ENCODE measurements around the gene PHLDB3. TPM values are rescaled to one million over a fixed set of nuclear protein-coding genes. Genes with fewer than 3 reads are reported as not detected.

PHLDB3 gene
- polyA plus RNA-seq, 2 of the 4 experiments (the other 2 are of a cell fraction), result 5.5 to 12.0 TPM

- FAIRE-seq, result no peak
- WGBS (ENCODE audit: missing lambda C conversion rate), result 92% methylated on average over 23 of the region's 23 CpGs
- Histone ChIP-seq H3K4me1 (peaks cover 9% of the 10 kb centered on the region; the same call in 2 of the 3 replicates), H3K9me3 (no peaks in the 10 kb centered on the region), H3K4me3 (no peak overlapping the region), H3K4me2 (peak overlapping the region; percentile 84; the same call in 2 of the 3 replicates), H3K27ac (no peak overlapping the region)
- ChIA-PET POLR2A (interaction anchor here (0.6 kb wide), 3 partner anchors 28 to 92 kb away, joined by 3 to 5 read pairs (median 5); no protein-coding TSS in a partner anchor), CTCF (interaction anchor here (0.6 to 2.5 kb wide), 5 partner anchors 9 to 196 kb away, joined by 3 to 13 read pairs (median 5); no protein-coding TSS in a partner anchor)
- no peak for ATAC-seq
- no peak for DNase-seq (ENCODE audit: low read depth in 1 of 2, low spot score in 1 of 2)
- TF ChIP-seq CTCF (IDR thresholded peaks at IDR 0.05) (no peak), ZC3H11A (IDR thresholded peaks at IDR 0.05) (no peak), HDAC2 (IDR thresholded peaks at IDR 0.05) (no peak), USF2 (IDR thresholded peaks at IDR 0.05) (no peak), JUN (IDR thresholded peaks at IDR 0.05) (no peak), ATOH8 (CRISPR knock-in tag; IDR thresholded peaks at IDR 0.05; ENCODE audit: low read depth) (no peak), ZNF302 (CRISPR knock-in tag; IDR thresholded peaks at IDR 0.05) (no peak), POLR2AphosphoS2 (conservative IDR thresholded peaks at IDR 0.05; ENCODE audit: low read length) (no peak), EP300 (IDR thresholded peaks at IDR 0.05) (no peak), CEBPB (IDR thresholded peaks at IDR 0.05) (no peak), RARB (CRISPR knock-in tag; IDR thresholded peaks at IDR 0.05) (no peak), ESRRA (IDR thresholded peaks at IDR 0.05; ENCODE audit: borderline replicate concordance, low read length) (no peak), REST (IDR thresholded peaks at IDR 0.05) (no peak), PBX3 (IDR thresholded peaks at IDR 0.05) (no peak), RNF2 (IDR thresholded peaks at IDR 0.05; ENCODE audit: borderline replicate concordance, low read depth) (no peak), JUNB (IDR thresholded peaks at IDR 0.05) (no peak)
Observed at GRCh38 chr19:43502419-43502976, 2.0 kb downstream of the PHLDB3 start.
